HepG2 (cell line): ENCODE results near the gene NCAPD2. TPM values are rescaled to one million over a fixed set of nuclear protein-coding genes. Genes with fewer than 3 reads are reported as not detected.

Experiments
- KLF16 ChIP-seq, 2 experiments: sonication (generic) in 1 of 2; formaldehyde crosslinking in 1 of 2; IDR thresholded peaks; 2 replicates each; pipeline versions ENCODE4 v1.6.1 to v1.8.0; 2016 to 2023; ENCODE audit warnings: missing genetic modification reagents in 2 of 2, missing compliant biosample characterization in 1 of 2
- MTF1 ChIP-seq: sonication (generic); formaldehyde crosslinking; IDR thresholded peaks from 2 replicates; pipeline ENCODE4 v1.5.0; 2020; ENCODE audit warnings: missing genetic modification reagents
- ZNF468 ChIP-seq: sonication (generic); formaldehyde crosslinking; IDR thresholded peaks from 2 replicates; pipeline ENCODE4 v1.8.0; 2022; ENCODE audit warnings: mild to moderate bottlenecking, moderate library complexity, missing genetic modification reagents
- ZNF652 ChIP-seq: IDR thresholded peaks from 2 replicates; pipeline ENCODE4 v1.6.1; 2016; ENCODE audit warnings: low read depth, borderline replicate concordance
- polyA plus RNA-seq, 8 experiments: library from polyadenylated mRNA; depleted of rRNA in 3 of 8; stranded (reverse) in 7 of 8; unstranded in 1 of 8; fragments of >200 nt; fragmentation: Illumina TruSeq in 4 of 8; extraction: Trizol in 4 of 8; gene quantifications; 2 replicates each; pipeline versions ENCODE4 v1.2.1 to v1.2.3, GENCODE V29; 2011 to 2016; ENCODE audit warnings: low read depth in 4 of 8, missing spikeins in 1 of 8, mixed read lengths in 1 of 8; ENCODE audit not compliant: insufficient read depth in 1 of 8
- total RNA-seq, 5 experiments: library from RNA; depleted of rRNA; stranded (reverse); fragments of >200 nt; fragmentation: Illumina TruSeq; extraction: Trizol; gene quantifications; 2 replicates each; pipeline ENCODE4 v1.2.3, GENCODE V29; 2016; ENCODE audit warnings: low read depth in 1 of 5
- TF ChIP-seq, protein P1 (sequence below), 2 experiments: fragments of 450-650 bp in 1 of 2; sonication (generic) in 1 of 2; formaldehyde crosslinking in 1 of 2; IDR thresholded peaks; 2 replicates each; pipeline versions ENCODE4 v1.6.1 to v1.8.0; 2016 to 2022; ENCODE audit warnings: antibody characterized with exemption in 1 of 2, mild to moderate bottlenecking in 1 of 2, missing genetic modification reagents in 1 of 2
- TF ChIP-seq, protein P2 (sequence below): sonication (generic); formaldehyde crosslinking; IDR thresholded peaks from 2 replicates; pipeline ENCODE4 v1.4.0; 2020; ENCODE audit warnings: missing genetic modification reagents; ENCODE audit errors: not compliant biosample characterization
- TF ChIP-seq, protein P3 (sequence below): sonication (generic); formaldehyde crosslinking; IDR thresholded peaks from 2 replicates; pipeline ENCODE4 v1.4.0; 2020; ENCODE audit warnings: missing genetic modification reagents, borderline replicate concordance
- TF ChIP-seq, protein P4 (sequence below): sonication (generic); formaldehyde crosslinking; IDR thresholded peaks from 2 replicates; pipeline ENCODE4 v1.8.1; 2022; ENCODE audit warnings: mild to moderate bottlenecking, missing genetic modification reagents
- TF ChIP-seq, protein P5 (sequence below): IDR thresholded peaks from 2 replicates; pipeline ENCODE4 v1.6.1; 2016; ENCODE audit warnings: control low read depth
- TF ChIP-seq, protein P6 (sequence below): sonication (generic); formaldehyde crosslinking; IDR thresholded peaks from 2 replicates; pipeline ENCODE4 v1.9.0; 2021; ENCODE audit warnings: missing genetic modification reagents, mild to moderate bottlenecking, borderline replicate concordance

The NCAPD2 gene
- total and polyA plus RNA-seq, 2 of the 13 experiments (the other 11 are each of a cell fraction or from before 2014, with no cell fraction given) = 51.1 to 65.6 TPM

DNA sequence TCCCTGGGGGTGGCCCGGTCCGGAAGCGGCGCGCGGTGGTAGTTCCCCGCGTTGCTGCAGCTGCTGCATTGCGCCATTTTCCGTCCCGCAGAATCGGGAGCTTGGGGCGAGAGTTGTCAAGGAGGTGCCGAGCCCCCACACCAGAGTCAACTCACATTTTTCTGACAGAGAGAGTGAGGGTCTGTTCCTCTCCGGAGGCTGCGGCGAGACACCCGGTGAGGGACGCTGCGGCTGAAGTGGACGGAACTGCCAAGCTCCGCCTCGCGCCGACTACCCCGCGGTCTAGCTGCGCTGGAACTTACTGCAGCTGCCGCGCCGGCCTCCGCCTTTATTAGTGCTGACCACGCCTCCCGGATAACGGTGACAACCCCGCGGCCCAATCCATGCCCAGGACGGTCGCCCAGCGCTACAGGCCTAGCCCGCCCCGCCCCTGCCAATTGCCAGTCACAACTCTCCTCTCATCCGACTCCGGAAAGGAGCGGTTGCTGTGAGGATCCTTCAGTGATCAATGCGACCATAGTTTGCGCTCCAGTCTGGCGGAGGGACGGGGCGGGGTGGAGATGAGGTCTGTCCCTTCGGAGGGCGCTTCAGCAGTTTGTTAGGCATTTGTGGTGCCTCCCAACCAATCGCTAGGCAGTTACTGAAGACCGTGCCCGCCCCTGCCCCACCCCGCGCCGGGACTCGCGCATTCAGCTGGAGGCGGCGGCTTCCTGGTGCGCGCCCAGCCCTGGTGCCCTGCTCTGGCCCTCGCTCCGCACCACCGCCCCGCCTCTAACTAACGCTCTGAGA is 23.3 kb upstream of the NCAPD2 start, which contains the start of gene VAMP1 (continued):
- TF ChIP-seq, protein P1, sequence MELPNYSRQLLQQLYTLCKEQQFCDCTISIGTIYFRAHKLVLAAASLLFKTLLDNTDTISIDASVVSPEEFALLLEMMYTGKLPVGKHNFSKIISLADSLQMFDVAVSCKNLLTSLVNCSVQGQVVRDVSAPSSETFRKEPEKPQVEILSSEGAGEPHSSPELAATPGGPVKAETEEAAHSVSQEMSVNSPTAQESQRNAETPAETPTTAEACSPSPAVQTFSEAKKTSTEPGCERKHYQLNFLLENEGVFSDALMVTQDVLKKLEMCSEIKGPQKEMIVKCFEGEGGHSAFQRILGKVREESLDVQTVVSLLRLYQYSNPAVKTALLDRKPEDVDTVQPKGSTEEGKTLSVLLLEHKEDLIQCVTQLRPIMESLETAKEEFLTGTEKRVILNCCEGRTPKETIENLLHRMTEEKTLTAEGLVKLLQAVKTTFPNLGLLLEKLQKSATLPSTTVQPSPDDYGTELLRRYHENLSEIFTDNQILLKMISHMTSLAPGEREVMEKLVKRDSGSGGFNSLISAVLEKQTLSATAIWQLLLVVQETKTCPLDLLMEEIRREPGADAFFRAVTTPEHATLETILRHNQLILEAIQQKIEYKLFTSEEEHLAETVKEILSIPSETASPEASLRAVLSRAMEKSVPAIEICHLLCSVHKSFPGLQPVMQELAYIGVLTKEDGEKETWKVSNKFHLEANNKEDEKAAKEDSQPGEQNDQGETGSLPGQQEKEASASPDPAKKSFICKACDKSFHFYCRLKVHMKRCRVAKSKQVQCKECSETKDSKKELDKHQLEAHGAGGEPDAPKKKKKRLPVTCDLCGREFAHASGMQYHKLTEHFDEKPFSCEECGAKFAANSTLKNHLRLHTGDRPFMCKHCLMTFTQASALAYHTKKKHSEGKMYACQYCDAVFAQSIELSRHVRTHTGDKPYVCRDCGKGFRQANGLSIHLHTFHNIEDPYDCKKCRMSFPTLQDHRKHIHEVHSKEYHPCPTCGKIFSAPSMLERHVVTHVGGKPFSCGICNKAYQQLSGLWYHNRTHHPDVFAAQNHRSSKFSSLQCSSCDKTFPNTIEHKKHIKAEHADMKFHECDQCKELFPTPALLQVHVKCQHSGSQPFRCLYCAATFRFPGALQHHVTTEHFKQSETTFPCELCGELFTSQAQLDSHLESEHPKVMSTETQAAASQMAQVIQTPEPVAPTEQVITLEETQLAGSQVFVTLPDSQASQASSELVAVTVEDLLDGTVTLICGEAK (IDR thresholded peaks at IDR 0.05) = no peak
- TF ChIP-seq, protein P1 (CRISPR knock-in tag; IDR thresholded peaks at IDR 0.05) = peak; percentile 73; the same call in 1 of the 2 replicates
- TF ChIP-seq ZNF652 (CRISPR knock-in tag) (no peak), ZNF468 (CRISPR knock-in tag) (no peak), MTF1 (no peak), KLF16 (CRISPR knock-in tag; IDR thresholded peaks at IDR 0.05) (peak in 1 of 2 experiments; percentile 90; a peak in 2 of 4 replicates)
- TF ChIP-seq, protein P2, sequence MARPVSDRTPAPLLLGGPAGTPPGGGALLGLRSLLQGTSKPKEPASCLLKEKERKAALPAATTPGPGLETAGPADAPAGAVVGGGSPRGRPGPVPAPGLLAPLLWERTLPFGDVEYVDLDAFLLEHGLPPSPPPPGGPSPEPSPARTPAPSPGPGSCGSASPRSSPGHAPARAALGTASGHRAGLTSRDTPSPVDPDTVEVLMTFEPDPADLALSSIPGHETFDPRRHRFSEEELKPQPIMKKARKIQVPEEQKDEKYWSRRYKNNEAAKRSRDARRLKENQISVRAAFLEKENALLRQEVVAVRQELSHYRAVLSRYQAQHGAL (CRISPR knock-in tag) = no peak
- TF ChIP-seq, protein P3, sequence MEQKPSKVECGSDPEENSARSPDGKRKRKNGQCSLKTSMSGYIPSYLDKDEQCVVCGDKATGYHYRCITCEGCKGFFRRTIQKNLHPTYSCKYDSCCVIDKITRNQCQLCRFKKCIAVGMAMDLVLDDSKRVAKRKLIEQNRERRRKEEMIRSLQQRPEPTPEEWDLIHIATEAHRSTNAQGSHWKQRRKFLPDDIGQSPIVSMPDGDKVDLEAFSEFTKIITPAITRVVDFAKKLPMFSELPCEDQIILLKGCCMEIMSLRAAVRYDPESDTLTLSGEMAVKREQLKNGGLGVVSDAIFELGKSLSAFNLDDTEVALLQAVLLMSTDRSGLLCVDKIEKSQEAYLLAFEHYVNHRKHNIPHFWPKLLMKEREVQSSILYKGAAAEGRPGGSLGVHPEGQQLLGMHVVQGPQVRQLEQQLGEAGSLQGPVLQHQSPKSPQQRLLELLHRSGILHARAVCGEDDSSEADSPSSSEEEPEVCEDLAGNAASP (CRISPR knock-in tag) = peak; percentile 30; the same call in 1 of the 2 replicates
- TF ChIP-seq, protein P4, sequence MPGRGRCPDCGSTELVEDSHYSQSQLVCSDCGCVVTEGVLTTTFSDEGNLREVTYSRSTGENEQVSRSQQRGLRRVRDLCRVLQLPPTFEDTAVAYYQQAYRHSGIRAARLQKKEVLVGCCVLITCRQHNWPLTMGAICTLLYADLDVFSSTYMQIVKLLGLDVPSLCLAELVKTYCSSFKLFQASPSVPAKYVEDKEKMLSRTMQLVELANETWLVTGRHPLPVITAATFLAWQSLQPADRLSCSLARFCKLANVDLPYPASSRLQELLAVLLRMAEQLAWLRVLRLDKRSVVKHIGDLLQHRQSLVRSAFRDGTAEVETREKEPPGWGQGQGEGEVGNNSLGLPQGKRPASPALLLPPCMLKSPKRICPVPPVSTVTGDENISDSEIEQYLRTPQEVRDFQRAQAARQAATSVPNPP (CRISPR knock-in tag) = peak; percentile 77; the same call in 1 of the 2 replicates
- TF ChIP-seq, protein P5, sequence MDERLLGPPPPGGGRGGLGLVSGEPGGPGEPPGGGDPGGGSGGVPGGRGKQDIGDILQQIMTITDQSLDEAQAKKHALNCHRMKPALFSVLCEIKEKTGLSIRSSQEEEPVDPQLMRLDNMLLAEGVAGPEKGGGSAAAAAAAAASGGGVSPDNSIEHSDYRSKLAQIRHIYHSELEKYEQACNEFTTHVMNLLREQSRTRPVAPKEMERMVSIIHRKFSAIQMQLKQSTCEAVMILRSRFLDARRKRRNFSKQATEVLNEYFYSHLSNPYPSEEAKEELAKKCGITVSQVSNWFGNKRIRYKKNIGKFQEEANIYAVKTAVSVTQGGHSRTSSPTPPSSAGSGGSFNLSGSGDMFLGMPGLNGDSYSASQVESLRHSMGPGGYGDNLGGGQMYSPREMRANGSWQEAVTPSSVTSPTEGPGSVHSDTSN = peak; percentile 87
- TF ChIP-seq, protein P6, sequence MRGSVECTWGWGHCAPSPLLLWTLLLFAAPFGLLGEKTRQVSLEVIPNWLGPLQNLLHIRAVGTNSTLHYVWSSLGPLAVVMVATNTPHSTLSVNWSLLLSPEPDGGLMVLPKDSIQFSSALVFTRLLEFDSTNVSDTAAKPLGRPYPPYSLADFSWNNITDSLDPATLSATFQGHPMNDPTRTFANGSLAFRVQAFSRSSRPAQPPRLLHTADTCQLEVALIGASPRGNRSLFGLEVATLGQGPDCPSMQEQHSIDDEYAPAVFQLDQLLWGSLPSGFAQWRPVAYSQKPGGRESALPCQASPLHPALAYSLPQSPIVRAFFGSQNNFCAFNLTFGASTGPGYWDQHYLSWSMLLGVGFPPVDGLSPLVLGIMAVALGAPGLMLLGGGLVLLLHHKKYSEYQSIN (CRISPR knock-in tag) = no peak
